Mesenchymal stem cell (in vitro differentiated cells and primary cell): ENCODE data around the gene CELSR1.

ENCODE experiments used
- DNase-seq: peaks from one replicate; pipeline ENCODE4 v3.0.0-alpha.2; 2013
- H2AFZ ChIP-seq: one replicate; pipeline ENCODE4 v1.6.1; 2013; ENCODE audit warnings: low read depth, mild to moderate bottlenecking, control low read depth, inconsistent platforms, low read length, moderate library complexity
- H2AK5ac ChIP-seq: 2 replicates; pipeline ENCODE4 v1.6.1; 2013; ENCODE audit warnings: low read length, moderate library complexity, mild to moderate bottlenecking, inconsistent platforms; ENCODE audit not compliant: severe bottlenecking
- H2BK120ac ChIP-seq: one replicate; pipeline ENCODE4 v1.6.1; 2013; ENCODE audit warnings: low read depth, mild to moderate bottlenecking, inconsistent platforms, low read length, moderate library complexity
- H2BK12ac ChIP-seq, 2 experiments: one replicate each; pipeline ENCODE4 v1.6.1; 2013; ENCODE audit warnings: inconsistent platforms in 2 of 2, low read length in 2 of 2, mild to moderate bottlenecking in 2 of 2, moderate library complexity in 2 of 2, control low read depth in 1 of 2
- H2BK15ac ChIP-seq: one replicate; pipeline ENCODE4 v1.6.1; 2013; ENCODE audit warnings: mild to moderate bottlenecking, low read depth, inconsistent platforms; ENCODE audit not compliant: poor library complexity, severe bottlenecking
- H2BK5ac ChIP-seq: 2 replicates; pipeline ENCODE4 v1.6.1; 2013; ENCODE audit warnings: low read depth, mild to moderate bottlenecking, low read length, control low read depth, inconsistent platforms; ENCODE audit not compliant: poor library complexity, severe bottlenecking
- H3K14ac ChIP-seq, 2 experiments: one replicate each; pipeline ENCODE4 v1.6.1; 2013; ENCODE audit warnings: inconsistent platforms in 2 of 2, low read length in 2 of 2, control low read depth in 1 of 2, mild to moderate bottlenecking in 1 of 2, moderate library complexity in 1 of 2
- H3K18ac ChIP-seq, 2 experiments: one replicate each; pipeline ENCODE4 v1.6.1; 2013; ENCODE audit warnings: inconsistent platforms in 2 of 2, low read length in 2 of 2, control low read depth in 1 of 2, low read depth in 1 of 2, mild to moderate bottlenecking in 1 of 2
- H3K23ac ChIP-seq, 2 experiments: one replicate each; pipeline ENCODE4 v1.6.1; 2013; ENCODE audit warnings: inconsistent platforms in 2 of 2, low read length in 2 of 2, mild to moderate bottlenecking in 2 of 2, moderate library complexity in 2 of 2, control low read depth in 1 of 2
- H3K27ac ChIP-seq: 2 replicates; pipeline ENCODE4 v1.5.1; 2013; ENCODE audit warnings: mild to moderate bottlenecking, moderate library complexity, low read length, control low read depth, inconsistent platforms; ENCODE audit not compliant: poor library complexity, severe bottlenecking
- H3K27me3 ChIP-seq, 2 experiments: 2 replicates each; pipeline versions ENCODE4 v1.6.1 to v1.7.0; 2013; ENCODE audit warnings: low read length in 2 of 2, mild to moderate bottlenecking in 2 of 2, moderate library complexity in 2 of 2, control low read depth in 1 of 2, inconsistent platforms in 1 of 2; ENCODE audit not compliant: control insufficient read depth in 1 of 2, insufficient read depth in 1 of 2
- H3K36me3 ChIP-seq, 2 experiments: 2 replicates each; pipeline versions ENCODE4 v1.6.1 to v1.7.0; 2013; ENCODE audit warnings: low read length in 2 of 2, control low read depth in 1 of 2, inconsistent platforms in 1 of 2, low read depth in 1 of 2, mild to moderate bottlenecking in 1 of 2; ENCODE audit not compliant: insufficient read depth in 2 of 2, control insufficient read depth in 1 of 2
- H3K4ac ChIP-seq, 2 experiments: one replicate each; pipeline ENCODE4 v1.6.1; 2013; ENCODE audit warnings: inconsistent platforms in 2 of 2, low read length in 2 of 2, mild to moderate bottlenecking in 2 of 2, moderate library complexity in 2 of 2, control low read depth in 1 of 2, low read depth in 1 of 2
- H3K4me1 ChIP-seq: 2 replicates; pipeline ENCODE4 v1.6.1; 2013; ENCODE audit warnings: low read depth, low read length, control low read depth; ENCODE audit not compliant: control insufficient read depth, insufficient read depth
- H3K4me2 ChIP-seq: 2 replicates; pipeline ENCODE4 v1.6.1; 2013; ENCODE audit warnings: low read length, mild to moderate bottlenecking, inconsistent platforms; ENCODE audit not compliant: poor library complexity, severe bottlenecking
- H3K4me3 ChIP-seq, 2 experiments: 2 replicates each; pipeline versions ENCODE4 v1.5.1 to v1.7.0; 2013; ENCODE audit warnings: low read length in 2 of 2, mild to moderate bottlenecking in 2 of 2, control low read depth in 1 of 2, low read depth in 1 of 2; ENCODE audit not compliant: insufficient read depth in 1 of 2
- H3K79me1 ChIP-seq: replicated peaks from 2 replicates; pipeline ENCODE4 v1.6.1; 2013; ENCODE audit warnings: mild to moderate bottlenecking, control low read depth, low read length, inconsistent platforms; ENCODE audit not compliant: poor library complexity, severe bottlenecking
- H3K9ac ChIP-seq: 2 replicates; pipeline ENCODE4 v1.7.0; 2013; ENCODE audit warnings: mild to moderate bottlenecking, low read length, moderate library complexity
- H3K9me3 ChIP-seq: 2 replicates; pipeline ENCODE4 v1.7.0; 2013; ENCODE audit warnings: mild to moderate bottlenecking, low read length; ENCODE audit not compliant: control insufficient read depth
- H4K8ac ChIP-seq: one replicate; pipeline ENCODE4 v1.6.1; 2013; ENCODE audit warnings: inconsistent platforms, mild to moderate bottlenecking, low read length, moderate library complexity
- H4K91ac ChIP-seq: one replicate; pipeline ENCODE4 v1.6.1; 2013; ENCODE audit warnings: mild to moderate bottlenecking, low read length, inconsistent platforms
- WGBS: methylation state at CpG from one replicate; pipeline ENCODE4 v1.1.7; 2013; ENCODE audit warnings: mixed read lengths; 5-methylcytosine and 5-hydroxymethylcytosine counted together

The CELSR1 gene

GRCh38 chr22:46366327-46366731, 171.1 kb downstream of the CELSR1 start:
- Histone ChIP-seq H3K79me1 (no peaks in the 10 kb centered on the region), H3K27me3 (peaks cover 0 to 58% of the 10 kb centered on the region in 2 experiments), H2AFZ (no peak overlapping the region), H2BK120ac (no peak overlapping the region), H4K91ac (no peak overlapping the region), H3K23ac (no peak overlapping the region), H2BK15ac (no peak overlapping the region), H3K14ac (no peak overlapping the region), H3K4ac (no peak overlapping the region), H3K4me1 (peaks cover 8% of the 10 kb centered on the region), H3K9ac (no peak overlapping the region), H3K9me3 (no peaks in the 10 kb centered on the region), H3K27ac (no peak overlapping the region), H2BK12ac (no peak overlapping the region), H3K4me2 (no peak overlapping the region), H2AK5ac (no peak overlapping the region), H3K18ac (no peak overlapping the region), H3K36me3 (peaks cover 0 to 87% of the 10 kb centered on the region in 2 experiments), H3K4me3 (no peak overlapping the region), H4K8ac (no peak overlapping the region), H2BK5ac (no peak overlapping the region)
- no peak for DNase-seq
- 82% methylated on average over 14 of the region's 19 CpGs for whole genome bisulfite sequencing

GRCh38 chr22:46365166-46365624, 172.2 kb downstream of the CELSR1 start:
- H3K9ac ChIP-seq = no peak overlapping the region
- no peak overlapping the region for H3K14ac ChIP-seq
- H3K4me1 ChIP-seq = peaks cover 8% of the 10 kb centered on the region
- DNase-seq = no peak
- H4K8ac ChIP-seq = no peak overlapping the region
- no peak overlapping the region for H3K4me3 ChIP-seq
- no peaks in the 10 kb centered on the region for H3K9me3 ChIP-seq
- no peak overlapping the region for H2BK15ac ChIP-seq
- no peak overlapping the region for H3K18ac ChIP-seq
- H2BK120ac ChIP-seq = no peak overlapping the region
- H2AFZ ChIP-seq = no peak overlapping the region
- H3K27ac ChIP-seq = no peak overlapping the region
- H3K4me2 ChIP-seq = no peak overlapping the region
- H2BK12ac ChIP-seq = no peak overlapping the region
- peaks cover 0 to 78% of the 10 kb centered on the region in 2 experiments for H3K36me3 ChIP-seq
- no peak overlapping the region for H3K23ac ChIP-seq
- H2BK5ac ChIP-seq = no peak overlapping the region
- no peak overlapping the region for H4K91ac ChIP-seq
- no peaks in the 10 kb centered on the region for H3K79me1 ChIP-seq
- WGBS = 87% methylated on average over 22 of the region's 22 CpGs
- no peak overlapping the region for H2AK5ac ChIP-seq
- H3K27me3 ChIP-seq = peaks cover 0 to 58% of the 10 kb centered on the region in 2 experiments
- H3K4ac ChIP-seq = no peak overlapping the region

GRCh38 chr22:46364341-46365165, 172.9 kb downstream of the CELSR1 start:
- no peak overlapping the region for H3K4me3 ChIP-seq
- no peak overlapping the region for H4K91ac ChIP-seq
- H2AK5ac ChIP-seq = no peak overlapping the region
- H2BK12ac ChIP-seq = no peak overlapping the region
- H3K4ac ChIP-seq = no peak overlapping the region
- H3K9me3 ChIP-seq = no peaks in the 10 kb centered on the region
- H2BK5ac ChIP-seq = no peak overlapping the region
- no peak overlapping the region for H3K18ac ChIP-seq
- H4K8ac ChIP-seq = no peak overlapping the region
- no peaks in the 10 kb centered on the region for H3K79me1 ChIP-seq
- peaks cover 8% of the 10 kb centered on the region for H3K4me1 ChIP-seq
- H2AFZ ChIP-seq = no peak overlapping the region
- no peak overlapping the region for H3K27ac ChIP-seq
- H2BK15ac ChIP-seq = no peak overlapping the region
- H3K4me2 ChIP-seq = no peak overlapping the region
- WGBS = 91% methylated on average over 26 of the region's 26 CpGs
- no peak overlapping the region for H3K14ac ChIP-seq
- peaks cover 0 to 74% of the 10 kb centered on the region in 2 experiments for H3K36me3 ChIP-seq
- no peak for DNase-seq
- H3K9ac ChIP-seq = no peak overlapping the region
- H3K23ac ChIP-seq = no peak overlapping the region
- no peak overlapping the region for H2BK120ac ChIP-seq
- peaks cover 0 to 58% of the 10 kb centered on the region in 2 experiments for H3K27me3 ChIP-seq

- WGBS = 94% methylated on average over 34 of the region's 35 CpGs
These were observed 173.7 kb downstream of the CELSR1 start for GRCh38 chr22:46363611-46364321.

More at GRCh38 chr22:46363611-46364321, 173.7 kb downstream of the CELSR1 start:
- peaks cover 0 to 54% of the 10 kb centered on the region in 2 experiments for H3K27me3 ChIP-seq
- no peaks in the 10 kb centered on the region for H3K9me3 ChIP-seq
- H3K79me1 ChIP-seq = no peaks in the 10 kb centered on the region
- H3K36me3 ChIP-seq = peaks cover 0 to 74% of the 10 kb centered on the region in 2 experiments
- H3K4me3 ChIP-seq = no peak overlapping the region
- no peak overlapping the region for H3K9ac ChIP-seq
- peaks cover 8% of the 10 kb centered on the region for H3K4me1 ChIP-seq
- H2BK15ac ChIP-seq = no peak overlapping the region
- H3K23ac ChIP-seq = no peak overlapping the region
- no peak overlapping the region for H2AK5ac ChIP-seq
- no peak overlapping the region for H3K14ac ChIP-seq
- no peak for DNase-seq
- H2BK5ac ChIP-seq = no peak overlapping the region
- H3K27ac ChIP-seq = no peak overlapping the region
- H3K4me2 ChIP-seq = no peak overlapping the region
- H3K4ac ChIP-seq = no peak overlapping the region
- no peak overlapping the region for H4K8ac ChIP-seq
- H2BK120ac ChIP-seq = no peak overlapping the region
- no peak overlapping the region for H3K18ac ChIP-seq
- no peak overlapping the region for H2BK12ac ChIP-seq
- H2AFZ ChIP-seq = no peak overlapping the region
- no peak overlapping the region for H4K91ac ChIP-seq
